ENCODE measurements around the gene PRDX2. TPM values are rescaled to one million over a fixed set of nuclear protein-coding genes. Genes with fewer than 3 reads are reported as not detected.
A peak's percentile ranks its signal among the peaks of the same experiment; 100 is the strongest.

Gene PRDX2
- total RNA-seq, 4 donors from 2014 or later = 266 to 459 (median 327) TPM

DNA sequence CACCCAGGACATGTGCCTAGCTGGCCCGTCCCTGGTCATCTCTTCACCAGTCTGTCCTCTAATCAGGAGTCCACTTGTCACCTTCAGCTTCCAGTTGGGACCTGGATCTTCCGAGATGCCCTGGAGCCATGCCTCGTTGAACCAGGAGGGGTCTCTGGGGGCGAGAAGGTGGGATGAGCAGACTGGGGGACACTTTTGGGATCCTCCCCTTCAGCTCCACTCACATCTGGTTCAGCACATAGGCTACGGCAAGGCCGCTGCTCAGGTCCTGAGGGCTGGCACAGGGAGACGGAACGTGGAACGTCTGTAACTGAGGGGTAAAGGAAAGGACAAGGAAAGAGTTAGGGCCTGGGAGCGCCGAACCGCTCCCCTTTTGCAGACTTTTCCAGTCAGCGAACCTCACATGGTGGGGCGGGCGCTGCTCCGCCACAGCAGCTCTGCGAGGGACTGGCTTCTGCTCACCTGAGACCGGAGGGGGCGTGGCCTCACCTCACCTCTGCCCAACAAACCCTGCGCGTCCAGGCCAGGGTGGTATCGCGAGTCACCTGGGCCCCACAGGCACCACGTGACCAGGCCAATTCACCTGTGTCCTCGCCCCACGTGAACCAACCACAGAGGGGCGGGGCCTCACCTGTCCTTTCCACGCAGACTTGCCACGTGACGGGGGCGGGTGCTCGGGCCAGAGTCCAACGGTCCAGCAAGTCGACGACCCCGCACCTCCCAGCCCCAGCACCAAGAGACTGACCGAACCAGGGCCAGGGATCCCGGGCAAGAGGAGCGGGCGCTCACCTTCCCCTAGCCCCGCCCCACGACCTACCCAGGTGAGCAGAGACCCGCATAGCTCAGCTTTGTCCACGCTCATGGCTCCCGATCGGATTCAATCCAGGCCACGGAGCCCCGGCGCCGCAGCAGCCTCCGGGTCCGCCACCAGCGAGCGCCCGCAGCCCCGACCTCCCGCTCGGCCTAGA lies 26.7 kb downstream of the PRDX2 start, which contains the start of gene HOOK2:
HOOK2 (minus strand) TSS at position 965 of the 968 bp plus-strand sequence; CDS start at position 862, 103 bp downstream.
- intact Hi-C loops (cut with DNase I; ENCODE audit: low total_unique reads) = no loop called here
- H3K4me3 ChIP-seq (ENCODE audit: low read depth, poor library complexity, severe bottlenecking) = peak within 1 kb of the TSS; percentile 54
- TF ChIP-seq POLR2A (IDR thresholded peaks at IDR 0.05) = no peak
- TF ChIP-seq, protein P1, sequence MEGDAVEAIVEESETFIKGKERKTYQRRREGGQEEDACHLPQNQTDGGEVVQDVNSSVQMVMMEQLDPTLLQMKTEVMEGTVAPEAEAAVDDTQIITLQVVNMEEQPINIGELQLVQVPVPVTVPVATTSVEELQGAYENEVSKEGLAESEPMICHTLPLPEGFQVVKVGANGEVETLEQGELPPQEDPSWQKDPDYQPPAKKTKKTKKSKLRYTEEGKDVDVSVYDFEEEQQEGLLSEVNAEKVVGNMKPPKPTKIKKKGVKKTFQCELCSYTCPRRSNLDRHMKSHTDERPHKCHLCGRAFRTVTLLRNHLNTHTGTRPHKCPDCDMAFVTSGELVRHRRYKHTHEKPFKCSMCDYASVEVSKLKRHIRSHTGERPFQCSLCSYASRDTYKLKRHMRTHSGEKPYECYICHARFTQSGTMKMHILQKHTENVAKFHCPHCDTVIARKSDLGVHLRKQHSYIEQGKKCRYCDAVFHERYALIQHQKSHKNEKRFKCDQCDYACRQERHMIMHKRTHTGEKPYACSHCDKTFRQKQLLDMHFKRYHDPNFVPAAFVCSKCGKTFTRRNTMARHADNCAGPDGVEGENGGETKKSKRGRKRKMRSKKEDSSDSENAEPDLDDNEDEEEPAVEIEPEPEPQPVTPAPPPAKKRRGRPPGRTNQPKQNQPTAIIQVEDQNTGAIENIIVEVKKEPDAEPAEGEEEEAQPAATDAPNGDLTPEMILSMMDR (IDR thresholded peaks at IDR 0.05) = no peak
- DNase-seq (ENCODE audit: low spot score in 2 of 2) = peak; percentile 86 to 94
- WGBS, 2 donors = 18 to 23% methylated on average over 32 to 45 of the region's 58 CpGs

DNA sequence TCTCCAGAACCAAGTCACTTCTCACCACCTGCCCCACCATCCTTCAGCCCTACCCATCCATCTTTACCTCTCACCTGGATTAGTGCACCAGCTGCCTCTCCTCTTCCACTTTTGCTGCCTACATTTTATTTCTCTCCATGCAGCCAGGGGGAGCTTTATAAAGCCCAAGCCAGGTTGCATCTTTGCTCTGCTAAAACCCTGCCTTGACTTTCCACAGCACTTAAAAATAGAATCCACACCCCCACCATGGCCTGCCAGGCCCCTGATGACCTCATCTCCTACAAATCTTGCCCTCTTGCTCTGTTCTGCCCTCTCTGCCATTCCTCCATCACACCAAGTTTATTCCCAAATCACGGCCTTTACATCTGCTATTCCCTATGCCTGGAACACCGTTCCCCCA lies 28.0 kb downstream of the PRDX2 start:
- no peak overlapping the region for H3K4me3 ChIP-seq (ENCODE audit: low read depth, poor library complexity, severe bottlenecking)
- intact Hi-C loops (cut with DNase I; ENCODE audit: low total_unique reads) = no loop called here
- TF ChIP-seq, protein P1 (IDR thresholded peaks at IDR 0.05) = no peak
- no peak for TF ChIP-seq POLR2A (IDR thresholded peaks at IDR 0.05)
- 77 to 89% methylated on average over 2 of the region's 2 CpGs for WGBS, 2 donors
- no peak for DNase-seq (ENCODE audit: low spot score in 2 of 2)

DNA sequence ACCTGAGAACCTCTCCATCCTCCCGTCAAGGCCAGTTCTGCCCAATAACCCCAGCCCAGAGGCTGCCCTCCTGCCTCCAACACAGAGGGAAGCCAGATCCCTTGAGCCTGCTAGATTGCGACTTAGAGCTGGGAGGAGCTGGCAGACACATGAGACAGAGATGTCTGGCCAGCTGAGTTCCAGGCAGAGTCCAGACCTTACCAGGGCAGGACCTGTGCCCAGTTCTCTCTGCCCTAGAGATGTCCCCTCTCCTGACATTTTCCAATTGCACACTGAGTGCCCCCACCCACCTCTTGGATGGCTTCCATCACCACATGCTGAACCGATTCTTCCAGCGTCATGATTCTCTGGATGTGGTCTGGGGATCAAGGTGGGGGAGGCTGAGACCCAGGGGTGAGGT lies 29.3 kb downstream of the PRDX2 start:
- intact Hi-C loops (cut with DNase I; ENCODE audit: low total_unique reads) = no loop called here
- no peak for DNase-seq (ENCODE audit: low spot score in 2 of 2)
- 55 to 70% methylated on average over 4 of the region's 4 CpGs for WGBS, 2 donors
- H3K4me3 ChIP-seq (ENCODE audit: low read depth, poor library complexity, severe bottlenecking) = no peak overlapping the region
- no peak for TF ChIP-seq POLR2A (IDR thresholded peaks at IDR 0.05)
- TF ChIP-seq, protein P1 (IDR thresholded peaks at IDR 0.05) = no peak

DNA sequence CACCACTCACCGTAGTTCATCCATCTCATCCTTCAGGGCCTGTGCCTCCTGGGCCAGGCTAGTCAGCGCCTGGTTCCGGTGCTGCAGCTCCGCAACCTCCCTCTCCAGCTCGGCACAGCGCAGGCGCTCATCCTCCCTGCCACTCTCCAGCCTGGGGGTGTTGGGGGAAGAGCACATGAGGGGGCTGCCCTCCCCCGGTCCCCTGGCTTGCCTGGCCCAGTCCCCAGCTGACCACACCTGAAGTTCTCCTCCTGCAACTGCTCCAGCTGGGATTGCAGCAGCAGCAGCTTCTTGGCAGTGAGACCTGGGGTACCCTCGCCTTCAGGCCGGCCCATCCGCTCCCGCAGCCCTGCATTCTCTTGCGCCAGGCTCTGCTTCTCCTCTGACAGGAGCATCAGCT lies 30.7 kb downstream of the PRDX2 start:
- no peak for DNase-seq (ENCODE audit: low spot score in 2 of 2)
- WGBS, 2 donors = 98% methylated on average over 12 to 13 of the region's 13 CpGs
- intact Hi-C loops (cut with DNase I; ENCODE audit: low total_unique reads) = no loop called here
- TF ChIP-seq, protein P1 (IDR thresholded peaks at IDR 0.05) = no peak
- TF ChIP-seq POLR2A (IDR thresholded peaks at IDR 0.05) = no peak
- H3K4me3 ChIP-seq (ENCODE audit: low read depth, poor library complexity, severe bottlenecking) = no peak overlapping the region

DNA sequence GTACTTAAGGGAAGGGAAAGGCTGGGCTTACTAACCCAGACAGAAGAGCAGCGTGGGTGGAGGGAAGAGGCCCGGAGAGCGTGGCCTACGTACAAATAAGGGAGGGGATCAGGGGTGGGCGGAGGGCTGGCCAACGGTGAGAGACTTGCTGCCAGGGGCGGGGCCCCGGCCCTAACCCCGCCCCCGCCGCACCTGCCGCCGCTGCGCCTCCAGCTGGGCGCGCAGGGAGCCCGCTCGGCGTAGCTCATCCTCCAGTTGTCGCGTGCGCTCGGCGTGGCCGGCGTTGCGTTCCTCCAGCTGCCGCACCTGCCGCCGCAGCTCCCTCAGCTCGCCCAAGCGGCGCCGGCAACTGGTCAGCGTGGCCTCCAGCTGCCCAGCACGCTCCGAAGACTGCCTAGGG lies 31.9 kb downstream of the PRDX2 start:
- no peak for TF ChIP-seq POLR2A (IDR thresholded peaks at IDR 0.05)
- TF ChIP-seq, protein P1 (IDR thresholded peaks at IDR 0.05) = no peak
- WGBS, 2 donors = 47 to 55% methylated on average over 8 to 37 of the region's 37 CpGs

More for the DNA sequence above, 31.9 kb downstream of the PRDX2 start:
- no peak for DNase-seq (ENCODE audit: low spot score in 2 of 2)
- no peak overlapping the region for H3K4me3 ChIP-seq (ENCODE audit: low read depth, poor library complexity, severe bottlenecking)
- intact Hi-C loops (cut with DNase I; ENCODE audit: low total_unique reads) = loop anchor here (5.0 kb wide), 2 partner anchors 33 to 73 kb away; partner anchors contain the start of genes PRDX2 and THSD8
